DND-41 (cell line): Measurements from ENCODE around the gene POU4F3.

Experiments used
- ATAC-seq: fragments of 200-7000 bp; cut with Tn5 transposase; 3 replicates; pipeline ENCODE4 v1.9.1; 2021; ENCODE audit warnings: low read depth; ENCODE audit not compliant: insufficient read depth
- DNase-seq: peaks from one replicate; pipeline ENCODE4 v3.0.0-alpha.2; 2020
- H2AFZ ChIP-seq: 2 replicates; pipeline ENCODE4 v1.6.0; 2012; ENCODE audit warnings: low read depth, low read length
- H3K27ac ChIP-seq: 2 replicates; pipeline ENCODE4 v1.5.1; 2012; ENCODE audit warnings: low read length, inconsistent platforms
- H3K27me3 ChIP-seq: fragments of 200-600 bp; sonication (generic); 2 replicates; pipeline ENCODE4 v1.6.0; 2012; ENCODE audit warnings: low read length, mild to moderate bottlenecking, inconsistent platforms; ENCODE audit not compliant: insufficient read depth, poor library complexity
- H3K36me3 ChIP-seq: 2 replicates; pipeline ENCODE4 v1.5.1; 2012; ENCODE audit warnings: low read length, inconsistent platforms; ENCODE audit not compliant: insufficient read depth
- H3K4me1 ChIP-seq: 2 replicates; pipeline ENCODE4 v1.5.1; 2012; ENCODE audit warnings: mild to moderate bottlenecking, low read length; ENCODE audit not compliant: insufficient read depth
- H3K4me2 ChIP-seq: 2 replicates; pipeline ENCODE4 v1.6.0; 2012; ENCODE audit warnings: mild to moderate bottlenecking, moderate library complexity, low read length, inconsistent platforms; ENCODE audit not compliant: insufficient read depth
- H3K4me3 ChIP-seq, 2 experiments: fragments of 200-600 bp in 1 of 2; shearing (Covaris generic) in 1 of 2; 2 replicates each; pipeline ENCODE4 v1.5.1; 2012 to 2016; ENCODE audit warnings: inconsistent platforms in 2 of 2, low read length in 2 of 2, mild to moderate bottlenecking in 2 of 2, low read depth in 1 of 2, moderate library complexity in 1 of 2
- H3K79me2 ChIP-seq: 2 replicates; pipeline ENCODE4 v1.6.0; 2012; ENCODE audit warnings: low read length, inconsistent platforms; ENCODE audit not compliant: insufficient read depth
- H3K9ac ChIP-seq: 2 replicates; pipeline ENCODE4 v1.6.0; 2012; ENCODE audit warnings: low read depth, mild to moderate bottlenecking, inconsistent platforms, low read length, moderate library complexity
- H3K9me3 ChIP-seq: 2 replicates; pipeline ENCODE4 v1.5.1; 2012; ENCODE audit warnings: low read length, moderate library complexity, mild to moderate bottlenecking, inconsistent platforms; ENCODE audit not compliant: insufficient read depth, severe bottlenecking
- H4K20me1 ChIP-seq: 2 replicates; pipeline ENCODE4 v1.6.0; 2012; ENCODE audit warnings: low read length; ENCODE audit not compliant: insufficient read depth
- EZH2 ChIP-seq: IDR thresholded peaks from 3 replicates; pipeline ENCODE4 v1.6.1; 2012; ENCODE audit warnings: borderline replicate concordance, low read depth, mild to moderate bottlenecking, moderate library complexity, low read length, inconsistent platforms; ENCODE audit not compliant: severe bottlenecking
- TF ChIP-seq, protein P1 (sequence below): IDR thresholded peaks from 2 replicates; pipeline ENCODE4 v1.5.1; 2012; ENCODE audit warnings: borderline replicate concordance, low read length, moderate library complexity, mild to moderate bottlenecking; ENCODE audit not compliant: poor library complexity, severe bottlenecking; ENCODE audit errors: extremely low read depth

Gene POU4F3

DNA sequence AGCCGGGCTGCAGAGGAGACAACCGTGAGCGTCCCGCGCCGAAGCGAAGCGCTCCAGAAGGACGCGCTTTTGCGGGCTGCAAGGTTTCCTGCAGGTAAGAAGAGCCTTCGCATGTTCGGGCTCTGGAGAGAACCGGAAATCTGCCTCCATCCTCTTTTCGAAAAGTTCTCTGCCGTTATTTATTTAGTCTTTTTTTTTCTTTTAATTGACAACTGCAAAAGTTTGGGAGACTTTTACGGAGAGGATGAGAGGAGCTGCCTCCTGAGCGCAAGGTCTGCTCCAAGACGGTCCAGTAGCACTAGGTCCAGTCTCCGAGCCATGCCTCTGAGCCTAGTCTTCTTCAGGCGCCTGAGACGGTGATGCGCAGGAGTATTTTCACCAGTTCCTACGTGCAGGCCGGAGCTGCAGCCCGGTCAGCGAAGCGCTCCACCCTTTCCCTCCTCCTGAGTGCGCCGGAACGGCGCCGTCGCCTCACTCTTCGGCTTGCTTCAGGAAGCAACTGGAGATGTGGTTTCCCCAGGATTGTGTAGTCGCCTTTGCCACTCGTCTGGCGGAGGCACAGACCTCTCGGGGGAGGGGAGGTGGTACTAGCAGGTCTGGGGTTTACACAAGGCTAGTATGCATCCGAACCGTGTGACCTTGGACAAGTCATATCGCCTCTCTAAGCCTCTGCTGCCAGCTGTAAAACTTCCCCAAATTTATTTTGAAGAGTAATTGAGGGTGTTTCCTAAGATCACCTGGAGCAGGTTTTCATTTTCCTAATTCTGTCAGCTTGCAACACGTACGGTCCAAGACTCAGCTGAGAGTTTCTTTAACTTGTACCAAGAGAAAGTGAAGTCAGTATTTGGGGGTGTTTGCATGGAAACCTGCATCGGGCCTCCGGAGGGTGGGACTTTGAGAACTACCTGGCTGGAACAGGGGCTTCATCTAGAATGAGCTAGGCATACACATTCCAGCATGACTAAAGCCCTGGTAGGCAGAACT, 4.5 kb downstream of the POU4F3 start:
- H3K9me3 ChIP-seq = no peaks in the 10 kb centered on the region
- H3K36me3 ChIP-seq = no peaks in the 10 kb centered on the region
- no peak overlapping the region for H3K4me3 ChIP-seq
- no peaks in the 10 kb centered on the region for H3K4me1 ChIP-seq
- no peaks in the 10 kb centered on the region; the same call in 1 of the 2 replicates for H4K20me1 ChIP-seq
- H3K4me2 ChIP-seq = no peak overlapping the region
- no peak for DNase-seq
- H3K79me2 ChIP-seq = no peaks in the 10 kb centered on the region
- TF ChIP-seq EZH2 = no peak
- TF ChIP-seq, protein P1, sequence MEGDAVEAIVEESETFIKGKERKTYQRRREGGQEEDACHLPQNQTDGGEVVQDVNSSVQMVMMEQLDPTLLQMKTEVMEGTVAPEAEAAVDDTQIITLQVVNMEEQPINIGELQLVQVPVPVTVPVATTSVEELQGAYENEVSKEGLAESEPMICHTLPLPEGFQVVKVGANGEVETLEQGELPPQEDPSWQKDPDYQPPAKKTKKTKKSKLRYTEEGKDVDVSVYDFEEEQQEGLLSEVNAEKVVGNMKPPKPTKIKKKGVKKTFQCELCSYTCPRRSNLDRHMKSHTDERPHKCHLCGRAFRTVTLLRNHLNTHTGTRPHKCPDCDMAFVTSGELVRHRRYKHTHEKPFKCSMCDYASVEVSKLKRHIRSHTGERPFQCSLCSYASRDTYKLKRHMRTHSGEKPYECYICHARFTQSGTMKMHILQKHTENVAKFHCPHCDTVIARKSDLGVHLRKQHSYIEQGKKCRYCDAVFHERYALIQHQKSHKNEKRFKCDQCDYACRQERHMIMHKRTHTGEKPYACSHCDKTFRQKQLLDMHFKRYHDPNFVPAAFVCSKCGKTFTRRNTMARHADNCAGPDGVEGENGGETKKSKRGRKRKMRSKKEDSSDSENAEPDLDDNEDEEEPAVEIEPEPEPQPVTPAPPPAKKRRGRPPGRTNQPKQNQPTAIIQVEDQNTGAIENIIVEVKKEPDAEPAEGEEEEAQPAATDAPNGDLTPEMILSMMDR = no peak
- no peak overlapping the region for H3K27ac ChIP-seq
- ATAC-seq = no peak
- H3K9ac ChIP-seq = no peak overlapping the region
- no peaks in the 10 kb centered on the region for H3K27me3 ChIP-seq
- H2AFZ ChIP-seq = no peak overlapping the region

DNA sequence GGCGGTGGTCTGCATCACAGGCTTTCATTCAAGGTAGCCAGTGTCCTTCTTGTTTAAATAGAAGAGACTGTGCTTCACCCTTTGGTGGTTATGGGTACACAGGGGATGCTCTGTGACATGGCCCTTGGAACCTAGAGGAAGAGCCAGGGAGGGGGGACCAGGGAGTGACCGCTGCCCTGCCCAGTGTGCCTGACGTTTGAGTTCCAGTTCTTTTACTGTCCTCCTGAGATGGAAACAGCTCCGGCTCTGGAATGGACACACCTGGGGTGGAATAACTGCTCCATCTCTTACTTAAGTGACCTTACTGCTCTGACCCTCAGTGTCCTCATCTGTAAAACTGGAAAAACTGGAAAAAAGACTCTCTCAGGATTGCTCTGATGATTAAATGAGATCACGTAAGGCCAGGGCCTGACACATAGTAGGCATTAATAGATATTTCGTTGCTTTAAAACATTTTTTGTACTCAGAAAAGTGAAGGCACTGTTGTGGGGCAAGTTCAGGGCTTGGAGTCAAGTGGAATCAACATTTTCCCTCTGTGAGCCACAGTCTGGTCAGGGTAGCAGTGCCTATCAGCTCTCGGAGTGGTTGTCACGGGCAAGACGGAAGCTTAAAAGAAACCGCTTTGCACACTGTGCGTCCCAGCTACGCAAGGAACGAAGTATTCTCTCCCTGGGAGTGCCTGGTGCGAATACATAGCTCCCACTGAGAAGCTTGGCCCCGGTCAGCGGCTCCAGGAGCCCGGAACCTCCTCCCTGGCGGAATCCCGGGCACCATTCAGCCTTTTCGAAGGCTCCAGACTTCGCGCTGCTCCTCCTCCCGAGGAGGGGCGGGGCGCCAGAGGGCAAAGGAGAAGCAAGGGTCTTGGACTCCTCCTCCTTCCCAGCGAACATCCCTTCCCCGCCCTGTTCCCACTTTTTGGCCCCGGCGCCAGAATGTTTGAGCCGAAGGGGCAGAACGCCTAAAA, 5.8 kb downstream of the POU4F3 start:
- no peaks in the 10 kb centered on the region for H3K9me3 ChIP-seq
- DNase-seq = no peak
- ATAC-seq = no peak
- H3K36me3 ChIP-seq = no peaks in the 10 kb centered on the region
- no peak overlapping the region for H3K9ac ChIP-seq
- H4K20me1 ChIP-seq = no peaks in the 10 kb centered on the region
- no peaks in the 10 kb centered on the region for H3K79me2 ChIP-seq
- H3K4me2 ChIP-seq = no peak overlapping the region
- H3K27ac ChIP-seq = no peak overlapping the region
- no peak overlapping the region for H2AFZ ChIP-seq
- H3K4me1 ChIP-seq = no peaks in the 10 kb centered on the region
- no peak overlapping the region for H3K4me3 ChIP-seq
- no peaks in the 10 kb centered on the region for H3K27me3 ChIP-seq
- TF ChIP-seq, protein P1 = no peak
- TF ChIP-seq EZH2 = no peak

DNA sequence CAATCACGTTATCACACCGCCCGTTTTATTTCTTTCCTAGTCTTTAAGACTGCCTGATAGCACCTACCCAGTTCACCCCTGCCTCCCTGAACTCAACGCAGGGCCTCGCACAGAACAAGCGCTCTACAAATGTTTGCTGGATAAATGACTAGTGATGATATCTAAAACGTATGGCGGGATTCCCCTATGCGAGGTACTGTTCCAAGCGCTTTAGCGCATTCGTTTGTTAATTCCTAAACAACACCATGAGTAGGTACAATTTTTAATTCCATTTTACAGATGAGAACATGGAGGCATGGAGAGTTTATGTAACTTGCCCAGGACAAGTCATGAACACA, 6.6 kb downstream of the POU4F3 start:
- Histone ChIP-seq H3K4me2 (no peak overlapping the region), H3K27me3 (no peaks in the 10 kb centered on the region), H4K20me1 (no peaks in the 10 kb centered on the region), H3K4me1 (no peaks in the 10 kb centered on the region), H2AFZ (no peak overlapping the region), H3K4me3 (no peak overlapping the region), H3K36me3 (no peaks in the 10 kb centered on the region), H3K79me2 (no peaks in the 10 kb centered on the region), H3K9ac (no peak overlapping the region), H3K27ac (no peak overlapping the region), H3K9me3 (no peaks in the 10 kb centered on the region)
- TF ChIP-seq, protein P1 = no peak
- no peak for TF ChIP-seq EZH2
- DNase-seq (no peak), ATAC-seq (no peak)
